HepG2 (cell line): ENCODE measurements around the gene NDST1. TPM values are rescaled to one million over a fixed set of nuclear protein-coding genes. Genes with fewer than 3 reads are reported as not detected.

Source experiments
- ATAC-seq: fragments of 200-7000 bp; cut with Tn5 transposase; 3 replicates; pipeline ENCODE4 v1.9.1; 2020; ENCODE audit warnings: mild to moderate bottlenecking, moderate library complexity
- BruUV-seq: library from RNA; stranded (reverse); fragments of 400-500 nt; replicated peaks from 2 replicates; lab custom pipeline; 2021; lab: Mats Ljungman, UMichigan
- CTCF ChIA-PET: fragments of 300-600 bp; formaldehyde crosslinking; extraction: SDS; loops from one replicate; lab custom pipeline; 2021; ENCODE audit warnings: low total read pairs, inconsistent platforms, low intra/inter-chr PET ratio; lab: Yijun Ruan, JAX
- POLR2A ChIA-PET: fragments of 350-600 bp; sonication (Branson Sonifier 250); formaldehyde crosslinking; loops from one replicate; lab custom pipeline; 2020; ENCODE audit warnings: antibody characterized with exemption, inconsistent platforms; lab: Yijun Ruan, JAX
- DNase-seq: peaks from one replicate; pipeline ENCODE4 v3.0.0-alpha.2; 2015; ENCODE audit warnings: low spot score
- FAIRE-seq: peaks from 3 replicates; lab custom pipeline; 2011; peaks lifted over from hg19 to GRCh38; lab: Jason Lieb, UNC
- H2AFZ ChIP-seq: one replicate; pipeline ENCODE4 v1.6.1; 2011; ENCODE audit warnings: low read length, inconsistent platforms
- H3K27ac ChIP-seq: fragments of 300-600 bp; 3 replicates; pipeline ENCODE4 v1.8.0; 2011; ENCODE audit warnings: mixed run types, mild to moderate bottlenecking, mixed read lengths, low read length, inconsistent platforms; ENCODE audit not compliant: insufficient read depth; ENCODE audit errors: extremely low read length
- H3K27me3 ChIP-seq, 2 experiments: fragments of 200-600 bp in 1 of 2; 2 replicates in 1 of 2; 3 replicates in 1 of 2; pipeline versions ENCODE4 v1.6.0 to v1.8.0; 2011; ENCODE audit warnings: low read length in 2 of 2, mild to moderate bottlenecking in 2 of 2, moderate library complexity in 2 of 2, inconsistent platforms in 1 of 2; ENCODE audit not compliant: insufficient read depth in 2 of 2, control insufficient read depth in 1 of 2
- H3K36me3 ChIP-seq, 2 experiments: fragments of 200-600 bp in 1 of 2; replicated peaks in 1 of 2; 2 replicates in 1 of 2; 3 replicates in 1 of 2; pipeline versions ENCODE4 v1.5.1 to v1.8.0; 2011; ENCODE audit warnings: low read length in 2 of 2, inconsistent platforms in 1 of 2; ENCODE audit not compliant: insufficient read depth in 2 of 2, control insufficient read depth in 1 of 2
- H3K4me1 ChIP-seq: 2 replicates; pipeline ENCODE4 v1.5.1; 2012; ENCODE audit warnings: low read length, inconsistent platforms; ENCODE audit not compliant: insufficient read depth
- H3K4me2 ChIP-seq: 2 replicates; pipeline ENCODE4 v1.6.0; 2011; ENCODE audit warnings: low read depth, low read length, inconsistent platforms
- H3K4me3 ChIP-seq, 3 experiments: fragments of 200-600 bp in 1 of 3; sonication (generic), shearing (Covaris generic) in 1 of 3; replicated peaks in 1 of 3; 2 replicates each; pipeline ENCODE4 v1.5.1; 2011 to 2016; ENCODE audit warnings: low read length in 3 of 3, inconsistent platforms in 2 of 3, low read depth in 2 of 3, mild to moderate bottlenecking in 2 of 3, control low read depth in 1 of 3, mixed read lengths in 1 of 3; ENCODE audit not compliant: insufficient read depth in 1 of 3
- H3K79me2 ChIP-seq: one replicate; pipeline ENCODE4 v1.6.1; 2011; ENCODE audit warnings: low read length, inconsistent platforms; ENCODE audit not compliant: insufficient read depth
- H3K9ac ChIP-seq: 2 replicates; pipeline ENCODE4 v1.6.0; 2011; ENCODE audit warnings: mild to moderate bottlenecking, low read depth, low read length, inconsistent platforms; ENCODE audit not compliant: insufficient read depth
- H3K9me3 ChIP-seq: 2 replicates; pipeline ENCODE4 v1.5.1; 2012; ENCODE audit warnings: mild to moderate bottlenecking, low read length
- H4K20me1 ChIP-seq: 2 replicates; pipeline ENCODE4 v1.6.0; 2011; ENCODE audit warnings: inconsistent platforms, mild to moderate bottlenecking, low read length, moderate library complexity; ENCODE audit not compliant: insufficient read depth
- CENPT ChIP-seq: sonication (generic); formaldehyde crosslinking; IDR thresholded peaks from 2 replicates; pipeline ENCODE4 v1.8.0; 2022; ENCODE audit warnings: low read depth, mild to moderate bottlenecking, moderate library complexity, missing genetic modification reagents
- CHCHD3 ChIP-seq: sonication (generic); formaldehyde crosslinking; IDR thresholded peaks from 2 replicates; pipeline ENCODE4 v1.8.0; 2022; ENCODE audit warnings: mild to moderate bottlenecking, missing genetic modification reagents, moderate library complexity
- HNRNPUL1 ChIP-seq: fragments of 200-400 bp; formaldehyde crosslinking; IDR thresholded peaks from 2 replicates; pipeline ENCODE4 v1.6.1; 2017; ENCODE audit warnings: low read depth, mild to moderate bottlenecking, low read length, moderate library complexity
- IRF9 ChIP-seq: sonication (generic); formaldehyde crosslinking; IDR thresholded peaks from 2 replicates; pipeline ENCODE4 v1.8.0; 2022; ENCODE audit warnings: missing genetic modification reagents, mild to moderate bottlenecking, borderline replicate concordance
- SNAI1 ChIP-seq: sonication (generic); formaldehyde crosslinking; IDR thresholded peaks from 2 replicates; pipeline ENCODE4 v1.5.0; 2020; ENCODE audit warnings: mild to moderate bottlenecking, missing genetic modification reagents, borderline replicate concordance
- SP140L ChIP-seq: sonication (generic); formaldehyde crosslinking; IDR thresholded peaks from 2 replicates; pipeline ENCODE4 v1.4.0; 2020; ENCODE audit warnings: missing genetic modification reagents, borderline replicate concordance
- ZNF546 ChIP-seq: sonication (generic); formaldehyde crosslinking; conservative IDR thresholded peaks from 2 replicates; pipeline ENCODE4 v1.8.1; 2023; ENCODE audit warnings: mild to moderate bottlenecking, missing genetic modification reagents
- ZNF562 ChIP-seq: sonication (generic); formaldehyde crosslinking; IDR thresholded peaks from 2 replicates; pipeline ENCODE4 v1.8.0; 2022; ENCODE audit warnings: missing genetic modification reagents, borderline replicate concordance
- ZNF609 ChIP-seq: sonication (generic); formaldehyde crosslinking; IDR thresholded peaks from 2 replicates; pipeline ENCODE4 v1.4.0; 2020; ENCODE audit warnings: mild to moderate bottlenecking, missing genetic modification reagents, borderline replicate concordance
- ZNF720 ChIP-seq: sonication (generic); formaldehyde crosslinking; IDR thresholded peaks from 2 replicates; pipeline ENCODE4 v1.4.0; 2020; ENCODE audit warnings: missing genetic modification reagents
- ZXDC ChIP-seq: sonication (generic); formaldehyde crosslinking; IDR thresholded peaks from 2 replicates; pipeline ENCODE4 v1.5.0; 2020; ENCODE audit warnings: mild to moderate bottlenecking, missing genetic modification reagents
- WGBS: methylation state at CpG from one replicate; pipeline ENCODE4 v1.1.6; 2017; ENCODE audit warnings: low lambda C conversion rate; 5-methylcytosine and 5-hydroxymethylcytosine counted together
- in situ Hi-C: cut with HindIII; loops from 2 replicates; pipeline ENCODE4 v1.10.0; 2017; ENCODE audit warnings: low pct_unique_long_range_greater_than_20kb; ENCODE audit not compliant: extremely low pct_ligation_motif_present
- intact Hi-C: fragments of 100-400 bp; cut with micrococcal nuclease; formaldehyde crosslinking; loops from one replicate; pipeline ENCODE4 v1.10.0; 2022; ENCODE audit not compliant: unreplicated experiment
- polyA plus RNA-seq, 8 experiments: library from polyadenylated mRNA; depleted of rRNA in 3 of 8; stranded (reverse) in 7 of 8; unstranded in 1 of 8; fragments of >200 nt; fragmentation: Illumina TruSeq in 4 of 8; extraction: Trizol in 4 of 8; gene quantifications; 2 replicates each; pipeline versions ENCODE4 v1.2.1 to v1.2.3, GENCODE V29; 2011 to 2016; ENCODE audit warnings: low read depth in 4 of 8, missing spikeins in 1 of 8, mixed read lengths in 1 of 8; ENCODE audit not compliant: insufficient read depth in 1 of 8
- total RNA-seq, 5 experiments: library from RNA; depleted of rRNA; stranded (reverse); fragments of >200 nt; fragmentation: Illumina TruSeq; extraction: Trizol; gene quantifications; 2 replicates each; pipeline ENCODE4 v1.2.3, GENCODE V29; 2016; ENCODE audit warnings: low read depth in 1 of 5

Gene NDST1
- total and polyA plus RNA-seq, 2 of the 13 experiments (the other 11 are each of a cell fraction or from before 2014, with no cell fraction given): 23.8 to 26.2 TPM

DNA sequence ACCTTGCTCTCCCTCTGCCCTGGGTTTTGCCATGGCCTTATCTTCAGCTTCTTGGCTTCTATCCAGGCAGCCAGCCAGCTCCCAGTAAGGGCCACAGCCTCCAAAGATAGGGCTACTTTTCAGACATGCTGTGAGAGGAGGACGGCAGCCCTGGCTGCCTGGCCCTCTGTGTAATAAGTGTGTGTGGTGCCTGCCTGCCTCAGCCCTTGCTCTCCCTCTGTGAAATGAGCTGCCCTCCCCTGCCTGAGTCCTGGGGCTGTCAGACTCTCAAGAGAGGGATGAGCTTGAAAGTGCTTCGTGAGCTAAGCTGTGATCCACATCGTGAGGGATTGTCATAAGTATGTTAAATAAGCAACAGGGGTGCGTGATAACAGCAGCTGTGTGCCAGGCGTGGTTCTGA, 8.1 kb downstream of the NDST1 start (continued):
- no peak for TF ChIP-seq ZXDC (CRISPR knock-in tag)
- TF ChIP-seq, all 625 proteins: peak for 2

- Histone ChIP-seq H3K79me2 (peaks cover 77% of the 10 kb centered on the region), H3K27ac (peak overlapping the region; percentile 72), H4K20me1 (peaks cover 30% of the 10 kb centered on the region), H3K4me1 (peaks cover 98% of the 10 kb centered on the region), H2AFZ (no peak overlapping the region), H3K9me3 (no peaks in the 10 kb centered on the region), H3K27me3 (no peaks in the 10 kb centered on the region), H3K36me3 (peaks cover 1 to 25% of the 10 kb centered on the region in 2 experiments; a peak in 3 of 5 replicates), H3K9ac (no peak overlapping the region), H3K4me3 (peak overlapping the region in 1 of 3 experiments; percentile 40; a peak in 1 of 6 replicates), H3K4me2 (peak overlapping the region; percentile 54)
- no TSS peak for BruUV-seq
- intact Hi-C loops (loop anchor here (1.0 kb wide), 1 partner anchor 30 kb away; no protein-coding TSS in a partner anchor), in situ Hi-C loops (no loop called here)
- 9% methylated on average over 13 of the region's 13 CpGs for whole genome bisulfite sequencing
- ChIA-PET CTCF (interaction anchor here (0.9 to 1.0 kb wide), 2 partner anchors 26 to 30 kb away, joined by 3 read pairs; no protein-coding TSS in a partner anchor), POLR2A (interaction anchor here (1.5 to 2.5 kb wide), 2 partner anchors 25 to 31 kb away, joined by 6 to 12 read pairs; no protein-coding TSS in a partner anchor)
- DNase-seq (peak; percentile 81), ATAC-seq (peak; percentile 61), FAIRE-seq (peak; percentile 66)
- TF ChIP-seq ZNF562 (CRISPR knock-in tag) (no peak), ZNF609 (no peak; the same call in 1 of the 2 replicates), SNAI1 (CRISPR knock-in tag) (no peak), ZNF720 (CRISPR knock-in tag) (no peak), CENPT (CRISPR knock-in tag) (no peak; the same call in 1 of the 2 replicates), ZNF546 (CRISPR knock-in tag) (no peak; the same call in 1 of the 2 replicates), SP140L (no peak), HNRNPUL1 (no peak), IRF9 (CRISPR knock-in tag) (no peak), CHCHD3 (CRISPR knock-in tag) (no peak)
These were observed 9.6 kb downstream of the NDST1 start for GRCh38 chr5:150517272-150518152.
